Pancreas (tissue), 10 donors: ENCODE results near the gene TDRD15. TPM values are rescaled to one million over a fixed set of nuclear protein-coding genes. Genes with fewer than 3 reads are reported as not detected.

Experiments used
- ATAC-seq, 4 donors: fragments of 200-7000 bp; cut with Tn5 transposase; one replicate each; pipeline versions ENCODE4 v1.8.0 to v1.9.1; 2020; ENCODE audit warnings: mild to moderate bottlenecking in 4 of 4, moderate library complexity in 4 of 4
- DNase-seq, 6 donors: peaks; one replicate each; pipeline ENCODE4 v3.0.0-alpha.2; 2020
- FAIRE-seq: peaks from 2 replicates; lab custom pipeline; 2012; peaks lifted over from hg19 to GRCh38; lab: Jason Lieb, UNC
- H3K27ac ChIP-seq, 4 donors: fragments of 200-600 bp; sonication (generic); 1 replicate in 3 of 4; 2 replicates in 1 of 4; pipeline versions ENCODE4 v1.5.0 to v1.8.0; 2020
- H3K27me3 ChIP-seq, 4 donors: fragments of 200-600 bp; one replicate each; pipeline ENCODE4 v1.8.0; 2021
- H3K36me3 ChIP-seq, 3 donors: fragments of 200-600 bp; sonication (generic) in 1 of 3; one replicate each; pipeline versions ENCODE4 v1.5.0 to v1.8.0; 2020 to 2021
- H3K4me1 ChIP-seq, 3 donors: fragments of 200-600 bp; one replicate each; pipeline ENCODE4 v1.8.0; 2021
- H3K4me3 ChIP-seq, 4 donors: fragments of 200-600 bp; sonication (generic) in 2 of 4; one replicate each; pipeline versions ENCODE4 v1.5.0 to v1.8.0; 2020 to 2021
- H3K9me3 ChIP-seq, 4 donors: fragments of 200-600 bp; one replicate each; pipeline ENCODE4 v1.8.0; 2021
- WGBS, 2 donors: extraction: QIAGEN DNeasy Blood & Tissue Kit; methylation state at CpG; one replicate each; pipeline ENCODE4 v1.1.7; 2013; 5-methylcytosine and 5-hydroxymethylcytosine counted together
- intact Hi-C, 3 donors: fragments of 100-400 bp; cut with DNase I; formaldehyde crosslinking; loops; one replicate each; pipeline versions ENCODE4 v1.11.1 to v1.14.2; 2022
- polyA plus RNA-seq, 2 donors: library from polyadenylated mRNA; stranded (reverse); fragments of 200-250 nt; gene quantifications; one replicate each; pipeline ENCODE4 v1.2.3, GENCODE V29; 2013
- total RNA-seq, 6 donors: library from RNA; stranded (reverse); fragmentation: NEBNext Ultra II Directional in 4 of 6; extraction: Animal tissue kit (Norgen Biotek cat#: 25700) in 4 of 6; gene quantifications; one replicate each; pipeline versions ENCODE4 v1.2.1 to v1.2.4, GENCODE V29; 2021 to 2023
- TF ChIP-seq, protein P1 (sequence below), 4 donors: fragments of 200-600 bp; sonication (generic) in 3 of 4; IDR thresholded peaks; one replicate each; pipeline versions ENCODE4 v1.5.0 to v1.8.0; 2021; ENCODE audit warnings: antibody characterized with exemption in 4 of 4
- donor health status: healthy with polysubstance abuse.
- donor health status: DM: no; HTN: no; CAD: no; lungs with moderate emphysema.
- donor health status: DM: no; HTN: no; CAD: no.
- donor health status: control.
- donor health status: control.
- donor health status: Bipolar disorder and iron deficiency.
- donor health status: DM: yes; HTN: yes; CAD: no.
- donor health status: DM: no; HTN: no; CAD: no.
- donor health status: DM: no; HTN: no; CAD: no.
- donor health status: DM: yes; HTN: yes; CAD: no.

The TDRD15 gene
- total and polyA plus RNA-seq, 8 donors = not detected

DNA sequence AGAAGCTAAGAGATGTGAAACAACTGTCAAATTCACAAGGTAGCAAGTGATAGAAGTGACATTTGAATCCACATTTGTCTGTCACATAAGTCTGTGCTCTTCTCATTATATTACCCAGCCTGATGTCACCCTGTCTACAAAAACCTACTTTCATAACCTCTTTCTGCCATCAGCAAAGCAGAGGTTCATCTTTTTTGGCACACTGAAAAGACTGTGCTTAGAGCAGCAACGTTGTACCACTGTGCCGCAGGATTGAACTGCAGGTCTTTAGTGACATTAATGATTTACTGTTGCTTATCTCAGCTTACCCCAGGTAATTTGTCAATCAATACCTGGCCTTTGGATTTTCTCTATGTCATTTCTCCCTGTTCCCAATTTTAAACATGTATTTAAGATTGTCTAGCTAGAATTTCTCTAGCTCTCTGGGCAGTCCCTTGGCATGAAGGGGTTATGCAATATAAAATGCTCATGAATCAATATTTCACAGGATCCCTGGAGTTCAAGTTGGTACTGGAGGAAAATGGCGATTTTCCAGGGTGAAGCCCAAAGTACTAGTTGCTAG lies 31.4 kb upstream of the TDRD15 start:
- intact Hi-C loops = no loop called here
- Histone ChIP-seq H3K27ac (no peak overlapping the region), H3K36me3 (no peaks in the 10 kb centered on the region), H3K4me1 (no peaks in the 10 kb centered on the region), H3K9me3 (no peaks in the 10 kb centered on the region), H3K4me3 (no peak overlapping the region), H3K27me3 (no peaks in the 10 kb centered on the region)
- ATAC-seq (peak in 1 of 4 donors; percentile 19), DNase-seq (no peak), FAIRE-seq (no peak)
- TF ChIP-seq, protein P1, sequence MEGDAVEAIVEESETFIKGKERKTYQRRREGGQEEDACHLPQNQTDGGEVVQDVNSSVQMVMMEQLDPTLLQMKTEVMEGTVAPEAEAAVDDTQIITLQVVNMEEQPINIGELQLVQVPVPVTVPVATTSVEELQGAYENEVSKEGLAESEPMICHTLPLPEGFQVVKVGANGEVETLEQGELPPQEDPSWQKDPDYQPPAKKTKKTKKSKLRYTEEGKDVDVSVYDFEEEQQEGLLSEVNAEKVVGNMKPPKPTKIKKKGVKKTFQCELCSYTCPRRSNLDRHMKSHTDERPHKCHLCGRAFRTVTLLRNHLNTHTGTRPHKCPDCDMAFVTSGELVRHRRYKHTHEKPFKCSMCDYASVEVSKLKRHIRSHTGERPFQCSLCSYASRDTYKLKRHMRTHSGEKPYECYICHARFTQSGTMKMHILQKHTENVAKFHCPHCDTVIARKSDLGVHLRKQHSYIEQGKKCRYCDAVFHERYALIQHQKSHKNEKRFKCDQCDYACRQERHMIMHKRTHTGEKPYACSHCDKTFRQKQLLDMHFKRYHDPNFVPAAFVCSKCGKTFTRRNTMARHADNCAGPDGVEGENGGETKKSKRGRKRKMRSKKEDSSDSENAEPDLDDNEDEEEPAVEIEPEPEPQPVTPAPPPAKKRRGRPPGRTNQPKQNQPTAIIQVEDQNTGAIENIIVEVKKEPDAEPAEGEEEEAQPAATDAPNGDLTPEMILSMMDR (IDR thresholded peaks at IDR 0.05) = no peak
- WGBS, 2 donors = 14 to 17% methylated on average over 3 of the region's 3 CpGs

DNA sequence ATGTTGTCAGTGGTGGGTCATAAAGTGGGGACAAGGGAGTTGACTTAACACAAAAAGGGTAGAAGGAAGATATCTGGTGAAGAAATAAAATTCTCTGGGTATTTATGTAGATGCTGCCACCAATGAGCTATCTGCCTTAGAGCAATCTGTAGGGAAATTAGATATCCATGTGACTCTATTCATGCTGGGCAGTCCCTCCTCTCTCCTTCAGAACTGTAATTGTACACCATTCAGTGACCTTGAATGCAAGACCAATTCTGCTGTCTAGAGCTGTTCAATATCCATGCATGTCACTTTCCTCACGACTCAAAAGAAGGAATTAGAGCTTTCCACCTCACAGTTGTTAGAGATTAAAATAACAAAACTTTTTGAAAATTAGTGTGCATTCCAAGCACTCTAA lies 28.6 kb upstream of the TDRD15 start:
- Histone ChIP-seq H3K9me3 (no peaks in the 10 kb centered on the region), H3K27ac (no peak overlapping the region), H3K27me3 (no peaks in the 10 kb centered on the region), H3K4me1 (no peaks in the 10 kb centered on the region), H3K36me3 (no peaks in the 10 kb centered on the region), H3K4me3 (no peak overlapping the region)
- no peak for DNase-seq
- 9 to 15% methylated on average over 1 of the region's 1 CpG for WGBS, 2 donors
- intact Hi-C loops = no loop called here
- no peak for FAIRE-seq
- TF ChIP-seq, protein P1 (IDR thresholded peaks at IDR 0.05) = no peak
- no peak for ATAC-seq

DNA sequence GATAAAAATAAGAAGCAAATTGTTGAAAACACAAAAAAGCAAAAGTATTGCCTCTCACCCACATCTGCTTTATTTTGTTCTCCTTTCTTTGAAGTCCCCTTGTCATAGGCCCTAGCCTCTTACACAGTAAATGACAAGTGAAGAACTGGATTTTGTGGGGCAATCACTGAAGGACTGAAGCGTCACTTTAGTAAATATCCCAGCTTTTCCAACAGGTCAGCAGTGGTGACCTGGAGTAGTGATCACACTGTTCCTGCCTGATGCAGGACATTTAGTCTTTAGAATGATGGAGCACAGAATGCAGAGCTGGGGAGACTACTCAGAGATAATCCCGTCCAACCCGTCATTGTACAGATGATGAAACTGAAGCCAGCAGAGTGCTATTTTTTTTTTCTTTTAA lies 28.1 kb upstream of the TDRD15 start:
- no peak for ATAC-seq
- intact Hi-C loops = no loop called here
- no peak overlapping the region for H3K4me3 ChIP-seq
- H3K9me3 ChIP-seq = no peaks in the 10 kb centered on the region
- H3K27me3 ChIP-seq = no peaks in the 10 kb centered on the region
- no peaks in the 10 kb centered on the region for H3K36me3 ChIP-seq
- TF ChIP-seq, protein P1 (IDR thresholded peaks at IDR 0.05) = no peak
- H3K27ac ChIP-seq = no peak overlapping the region
- 67 to 79% methylated on average over 3 of the region's 3 CpGs for WGBS, 2 donors
- no peak for DNase-seq
- no peaks in the 10 kb centered on the region for H3K4me1 ChIP-seq
- no peak for FAIRE-seq

- Histone ChIP-seq H3K9me3 (no peaks in the 10 kb centered on the region), H3K4me1 (no peaks in the 10 kb centered on the region), H3K27me3 (no peaks in the 10 kb centered on the region), H3K4me3 (no peak overlapping the region), H3K36me3 (no peaks in the 10 kb centered on the region), H3K27ac (no peak overlapping the region)
- 55 to 81% methylated on average over 1 of the region's 1 CpG for WGBS, 2 donors
- TF ChIP-seq, protein P1 (IDR thresholded peaks at IDR 0.05) = no peak
- DNase-seq (no peak), ATAC-seq (no peak), FAIRE-seq (no peak)
- intact Hi-C loops = no loop called here
Measured at GRCh38 chr2:21096458-21096857, 27.3 kb upstream of the TDRD15 start.

DNA sequence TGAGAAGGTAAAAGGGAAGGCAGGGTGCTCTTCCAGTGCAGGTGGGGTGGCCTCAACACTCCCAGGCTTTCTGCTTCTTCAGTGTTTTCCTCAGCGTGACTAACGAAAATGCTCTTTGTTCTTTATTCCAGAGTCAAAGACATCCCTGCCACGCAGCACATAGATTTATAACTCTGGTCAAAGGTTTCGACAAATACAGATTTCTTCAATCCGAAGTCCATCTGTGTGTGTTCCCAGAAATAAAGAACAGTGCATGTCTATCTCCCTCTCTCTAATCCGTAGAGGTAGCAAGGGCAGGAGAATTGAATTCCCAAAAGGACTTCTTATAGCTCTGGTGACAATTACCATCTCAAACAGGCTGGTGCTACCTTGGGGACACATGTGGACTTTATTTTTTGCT lies 26.4 kb upstream of the TDRD15 start:
- no peak for DNase-seq
- intact Hi-C loops = no loop called here
- Histone ChIP-seq H3K36me3 (no peaks in the 10 kb centered on the region), H3K27me3 (no peaks in the 10 kb centered on the region), H3K4me3 (no peak overlapping the region), H3K27ac (no peak overlapping the region), H3K9me3 (no peaks in the 10 kb centered on the region), H3K4me1 (no peaks in the 10 kb centered on the region)
- no peak for ATAC-seq
- WGBS, 2 donors = 38 to 40% methylated on average over 6 of the region's 6 CpGs
- TF ChIP-seq, protein P1 (IDR thresholded peaks at IDR 0.05) = no peak
- no peak for FAIRE-seq
